Ovary (tissue), 9 donors: ENCODE measurements around the gene RIN2. TPM values are rescaled to one million over a fixed set of nuclear protein-coding genes. Genes with fewer than 3 reads are reported as not detected.

Source experiments
- DNase-seq, 5 donors: peaks; one replicate each; pipeline ENCODE4 v3.0.0-alpha.2; 2019 to 2020
- H3K27ac ChIP-seq, 2 donors: fragments of 200-600 bp; one replicate each; pipeline versions ENCODE4 v1.5.1 to v1.8.0; 2019 to 2022
- H3K27me3 ChIP-seq: fragments of 200-600 bp; one replicate; pipeline ENCODE4 v1.8.0; 2022
- H3K36me3 ChIP-seq: fragments of 200-600 bp; sonication (generic); one replicate; pipeline ENCODE4 v1.5.1; 2019
- H3K4me1 ChIP-seq: one replicate; pipeline ENCODE4 v1.8.1; 2013; ENCODE audit warnings: mild to moderate bottlenecking, moderate library complexity; ENCODE audit not compliant: insufficient read depth
- H3K4me3 ChIP-seq: fragments of 200-600 bp; sonication (generic); one replicate; pipeline ENCODE4 v1.5.1; 2017
- H3K9me3 ChIP-seq, 2 donors: fragments of 200-600 bp in 1 of 2; sonication (generic) in 1 of 2; one replicate each; pipeline versions ENCODE4 v1.5.1 to v1.8.1; 2013 to 2019; ENCODE audit warnings: mild to moderate bottlenecking in 1 of 2, moderate library complexity in 1 of 2
- EP300 ChIP-seq: sonication (generic); formaldehyde crosslinking; IDR thresholded peaks from one replicate; pipeline ENCODE4 v1.6.1; 2017; ENCODE audit warnings: antibody characterized with exemption
- POLR2A ChIP-seq: fragments of 450-650 bp; IDR thresholded peaks from one replicate; pipeline ENCODE4 v1.6.1; 2017; ENCODE audit warnings: antibody characterized with exemption, mild to moderate bottlenecking, moderate library complexity
- WGBS, 3 donors: extraction: QIAGEN DNeasy Blood & Tissue Kit in 1 of 3; methylation state at CpG; one replicate each; pipeline versions ENCODE4 v1.1.5 to v1.1.7; 2013 to 2017; 5-methylcytosine and 5-hydroxymethylcytosine counted together
- intact Hi-C, 4 donors: fragments of 100-400 bp; cut with DNase I; formaldehyde crosslinking; loops; one replicate each; pipeline versions ENCODE4 v1.11.0 to v1.15.1; 2022 to 2023
- polyA plus RNA-seq, 2 donors: library from polyadenylated mRNA; stranded (reverse); fragments of 200-250 nt in 1 of 2; fragments of 350-450 nt in 1 of 2; fragmentation: Illumina TruSeq in 1 of 2; extraction: RNeasy Lipid Tissue Mini Kit (QIAGEN cat#74804) in 1 of 2; gene quantifications; one replicate each; pipeline ENCODE4 v1.2.3, GENCODE V29; 2013 to 2014
- total RNA-seq, 7 donors: library from RNA; depleted of rRNA in 2 of 7; stranded (reverse); fragments of >200 nt in 2 of 7; fragmentation: NEBNext Ultra II Directional in 3 of 7; extraction: Animal tissue kit (Norgen Biotek cat#: 25700) in 3 of 7; gene quantifications; one replicate each; pipeline versions ENCODE4 v1.1.0 to v1.2.4, GENCODE V29; 2016 to 2023
- TF ChIP-seq, protein P1 (sequence below), 3 donors: fragments of 450-650 bp in 2 of 3; fragments of 200-600 bp in 1 of 3; IDR thresholded peaks; one replicate each; pipeline versions ENCODE4 v1.5.1 to v1.8.0; 2016 to 2022; ENCODE audit warnings: antibody characterized with exemption in 3 of 3, mild to moderate bottlenecking in 1 of 3
- donor health status: DM: no; HTN: no; CAD: no; lungs with moderate emphysema.
- donor health status: DM: no; HTN: no; CAD: no.
- donor health status: Bipolar disorder and iron deficiency.
- donor health status: DM: yes; HTN: yes; CAD: no.
- donor health status: DM: no; HTN: no; CAD: no.
- donor health status: DM: yes; HTN: yes; CAD: no.

The RIN2 gene
- total and polyA plus RNA-seq, 9 donors, result 17.5 to 66.4 (median 43.1) TPM

DNA sequence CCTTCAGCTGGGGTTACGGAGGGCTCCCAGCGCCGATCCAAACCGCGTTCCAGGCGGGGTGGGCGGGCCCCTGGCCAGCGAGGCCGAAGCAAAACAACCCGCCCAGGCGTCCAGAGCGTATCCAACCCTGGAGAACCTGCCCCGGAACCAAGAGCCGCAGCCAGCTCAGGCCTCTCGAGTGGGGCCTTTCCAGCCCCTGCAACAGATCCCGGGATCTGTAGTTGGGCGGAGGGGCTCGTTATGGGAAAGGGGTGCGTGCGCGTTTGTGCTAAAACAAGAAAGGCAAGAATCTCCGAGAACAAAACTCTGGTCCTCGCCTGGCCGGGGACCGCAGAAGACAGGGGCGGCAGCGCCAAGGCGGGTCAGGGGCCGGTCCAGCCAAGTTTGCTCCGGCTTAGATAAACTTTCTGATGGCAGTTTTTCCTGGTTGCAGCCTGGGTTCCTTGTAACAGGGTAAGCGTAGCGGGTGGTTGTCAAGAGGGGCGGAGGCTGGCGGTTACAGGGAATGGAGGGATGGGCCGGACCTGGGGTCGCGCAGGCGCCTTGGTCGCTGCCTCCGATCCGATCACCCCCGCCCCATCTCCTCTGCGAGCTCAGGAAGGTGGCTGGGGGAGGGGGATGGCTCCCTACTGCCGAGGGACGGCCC lies 448 bp upstream of the RIN2 start:
- peak overlapping the region; percentile 74 to 94 for H3K27ac ChIP-seq
- 0% methylated on average over 45 of the region's 45 CpGs for WGBS, 3 donors
- no peaks in the 10 kb centered on the region for H3K9me3 ChIP-seq
- intact Hi-C loops, result no loop called here
- TF ChIP-seq EP300 (peak; percentile 20), POLR2A (peak; percentile 30)
- TF ChIP-seq, protein P1, sequence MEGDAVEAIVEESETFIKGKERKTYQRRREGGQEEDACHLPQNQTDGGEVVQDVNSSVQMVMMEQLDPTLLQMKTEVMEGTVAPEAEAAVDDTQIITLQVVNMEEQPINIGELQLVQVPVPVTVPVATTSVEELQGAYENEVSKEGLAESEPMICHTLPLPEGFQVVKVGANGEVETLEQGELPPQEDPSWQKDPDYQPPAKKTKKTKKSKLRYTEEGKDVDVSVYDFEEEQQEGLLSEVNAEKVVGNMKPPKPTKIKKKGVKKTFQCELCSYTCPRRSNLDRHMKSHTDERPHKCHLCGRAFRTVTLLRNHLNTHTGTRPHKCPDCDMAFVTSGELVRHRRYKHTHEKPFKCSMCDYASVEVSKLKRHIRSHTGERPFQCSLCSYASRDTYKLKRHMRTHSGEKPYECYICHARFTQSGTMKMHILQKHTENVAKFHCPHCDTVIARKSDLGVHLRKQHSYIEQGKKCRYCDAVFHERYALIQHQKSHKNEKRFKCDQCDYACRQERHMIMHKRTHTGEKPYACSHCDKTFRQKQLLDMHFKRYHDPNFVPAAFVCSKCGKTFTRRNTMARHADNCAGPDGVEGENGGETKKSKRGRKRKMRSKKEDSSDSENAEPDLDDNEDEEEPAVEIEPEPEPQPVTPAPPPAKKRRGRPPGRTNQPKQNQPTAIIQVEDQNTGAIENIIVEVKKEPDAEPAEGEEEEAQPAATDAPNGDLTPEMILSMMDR (IDR thresholded peaks at IDR 0.05), result no peak
- peak overlapping the region; percentile 86 for H3K4me3 ChIP-seq
- peaks cover 5% of the 10 kb centered on the region for H3K4me1 ChIP-seq
- H3K27me3 ChIP-seq, result no peaks in the 10 kb centered on the region
- no peaks in the 10 kb centered on the region for H3K36me3 ChIP-seq
- DNase-seq, result peak; percentile 89 to 94 (median 91)

DNA sequence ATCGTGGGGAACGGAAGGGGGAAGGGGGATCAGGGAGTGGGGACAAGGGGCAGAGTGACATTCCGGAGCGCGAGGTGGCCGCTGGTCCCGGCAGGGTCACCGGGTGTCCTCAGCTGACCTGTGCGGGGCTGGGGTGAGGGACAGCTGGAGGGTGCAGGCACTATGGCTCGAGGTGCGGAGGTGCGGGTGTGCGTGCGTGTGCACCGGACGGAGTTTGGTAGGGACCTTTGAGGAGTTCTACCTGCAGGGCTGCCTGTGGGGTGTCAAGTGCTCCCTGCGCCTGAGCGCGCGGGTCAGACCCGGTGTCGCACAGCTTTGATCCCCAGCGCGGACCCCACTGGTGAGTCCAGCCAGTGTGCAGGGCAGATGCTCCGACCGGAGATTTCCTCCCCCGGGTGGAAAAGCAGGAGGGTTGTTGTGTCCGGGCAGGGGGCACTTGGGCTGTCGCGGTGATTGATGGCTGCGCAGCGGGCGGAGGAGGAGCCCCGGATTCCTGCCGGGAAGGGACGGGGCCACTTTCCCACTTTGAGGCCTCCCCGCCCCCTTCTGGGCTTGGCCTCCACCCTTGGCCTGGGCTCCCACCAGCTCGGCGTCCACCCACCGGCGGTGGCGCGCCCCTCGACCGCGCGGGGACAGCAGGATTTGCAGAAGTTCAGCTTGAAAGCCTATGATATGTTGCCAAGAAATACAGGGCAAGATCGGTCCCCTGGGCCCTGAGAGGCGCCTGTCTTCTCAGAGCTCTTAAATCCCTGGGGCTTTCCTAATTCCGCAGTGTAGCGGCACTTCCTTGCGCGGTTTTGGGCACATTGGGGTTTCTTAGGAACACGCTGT lies 658 bp downstream of the RIN2 start:
- Histone ChIP-seq H3K4me1 (peaks cover 5% of the 10 kb centered on the region), H3K4me3 (peak overlapping the region; percentile 86), H3K9me3 (no peaks in the 10 kb centered on the region), H3K36me3 (no peaks in the 10 kb centered on the region), H3K27ac (peak overlapping the region; percentile 74 to 94), H3K27me3 (no peaks in the 10 kb centered on the region)
- intact Hi-C loops, result no loop called here
- WGBS, 3 donors, result 1 to 2% (median 1%) methylated on average over 49 to 54 of the region's 54 CpGs
- TF ChIP-seq, protein P1 (IDR thresholded peaks at IDR 0.05), result no peak
- TF ChIP-seq EP300, result no peak
- TF ChIP-seq POLR2A, result no peak
- peak; percentile 45 to 69 (median 67) for DNase-seq

DNA sequence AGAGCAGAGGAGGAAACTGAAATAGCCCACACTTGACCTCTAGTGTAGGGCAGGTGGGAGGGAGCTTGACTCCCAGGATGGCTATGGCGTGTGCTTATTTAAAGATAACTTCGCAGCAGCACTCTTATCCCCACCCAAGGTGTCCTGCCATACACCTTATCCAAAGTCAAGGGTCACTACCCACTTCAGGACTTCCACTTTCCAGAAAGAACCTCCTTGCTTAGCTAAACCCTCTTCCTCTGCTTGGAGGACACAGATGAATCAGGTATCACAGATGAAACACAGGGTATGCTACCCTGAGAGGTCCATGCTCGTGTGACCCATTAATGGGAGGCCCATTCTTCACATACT lies 2.3 kb downstream of the RIN2 start:
- H3K4me1 ChIP-seq, result peaks cover 8% of the 10 kb centered on the region
- H3K4me3 ChIP-seq, result no peak overlapping the region
- no peak overlapping the region for H3K27ac ChIP-seq
- H3K27me3 ChIP-seq, result no peaks in the 10 kb centered on the region
- 92 to 95% (median 93%) methylated on average over 3 of the region's 3 CpGs for WGBS, 3 donors
- intact Hi-C loops, result no loop called here
- TF ChIP-seq, protein P1 (IDR thresholded peaks at IDR 0.05), result no peak
- TF ChIP-seq POLR2A (no peak), EP300 (no peak)
- H3K36me3 ChIP-seq, result no peaks in the 10 kb centered on the region
- H3K9me3 ChIP-seq, result no peaks in the 10 kb centered on the region
- DNase-seq, result no peak

DNA sequence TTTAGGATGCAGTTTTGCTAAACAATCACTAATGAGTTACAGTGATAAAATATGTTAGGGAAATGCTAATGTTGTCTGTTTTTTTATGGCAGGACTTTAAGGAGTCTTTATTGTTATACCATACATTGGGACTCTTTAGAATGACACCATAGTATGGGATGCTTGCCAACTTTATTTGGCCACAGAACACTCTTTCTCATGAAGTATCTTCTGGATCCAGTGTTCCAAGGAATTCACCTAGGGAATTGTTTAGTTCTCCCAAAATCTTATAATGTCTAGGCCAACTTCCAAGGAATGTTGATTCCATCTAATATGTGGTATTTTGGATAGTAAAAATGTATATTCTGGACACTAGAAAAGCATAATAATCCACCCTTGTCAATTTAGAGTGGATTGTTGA lies 3.3 kb downstream of the RIN2 start:
- Histone ChIP-seq H3K27ac (no peak overlapping the region), H3K9me3 (no peaks in the 10 kb centered on the region), H3K4me1 (peaks cover 8% of the 10 kb centered on the region), H3K27me3 (no peaks in the 10 kb centered on the region), H3K4me3 (no peak overlapping the region), H3K36me3 (no peaks in the 10 kb centered on the region)
- no peak for TF ChIP-seq POLR2A
- no peak for TF ChIP-seq EP300
- TF ChIP-seq, protein P1 (IDR thresholded peaks at IDR 0.05), result no peak
- intact Hi-C loops, result no loop called here
- DNase-seq, result no peak
